Measurements from ENCODE around the gene EDIL3.
"Not testable (repeated sequence)": the region's sequence is repeated elsewhere in the genome, so short reads cannot be mapped to it uniquely, and the experiment has no call there.

Gene EDIL3

GRCh38 chr5:84378961-84379360, 5.7 kb downstream of the EDIL3 start:
- DNase-seq, result no peak

- DNase-seq, result no peak
Observed at GRCh38 chr5:84378420-84378819, 6.3 kb downstream of the EDIL3 start.

GRCh38 chr5:84376346-84376745, 8.3 kb downstream of the EDIL3 start:
- DNase-seq, result no peak

- DNase-seq, result no peak
Observed at GRCh38 chr5:84374568-84374967, 10.1 kb downstream of the EDIL3 start.

- no peak for DNase-seq
Observed at GRCh38 chr5:84373506-84373905, 11.2 kb downstream of the EDIL3 start.

GRCh38 chr5:84372066-84372695, 12.5 kb downstream of the EDIL3 start:
- no peak for DNase-seq

GRCh38 chr5:84370176-84370575, 14.5 kb downstream of the EDIL3 start:
- DNase-seq, result no peak

GRCh38 chr5:84364043-84364442, 20.6 kb downstream of the EDIL3 start:
- DNase-seq, result no peak

- DNase-seq, result no peak
Observed at GRCh38 chr5:84362061-84362720, 22.5 kb downstream of the EDIL3 start.

GRCh38 chr5:84361572-84361971, 23.1 kb downstream of the EDIL3 start:
- DNase-seq, result no peak

GRCh38 chr5:84360056-84360455, 24.6 kb downstream of the EDIL3 start:
- no peak for DNase-seq

- DNase-seq, result no peak
Observed at GRCh38 chr5:84354101-84354500, 30.6 kb downstream of the EDIL3 start.

- no peak for DNase-seq
Observed at GRCh38 chr5:84344788-84345187, 39.9 kb downstream of the EDIL3 start.

- DNase-seq, result no peak
Observed at GRCh38 chr5:84343171-84343570, 41.5 kb downstream of the EDIL3 start.

- no peak for DNase-seq
Observed at GRCh38 chr5:84332106-84332505, 52.6 kb downstream of the EDIL3 start.

- DNase-seq, result no peak
Observed at GRCh38 chr5:84327591-84327990, 57.1 kb downstream of the EDIL3 start.

GRCh38 chr5:84322646-84323045, 62.0 kb downstream of the EDIL3 start:
- no peak for DNase-seq

GRCh38 chr5:84317826-84318225, 66.9 kb downstream of the EDIL3 start:
- DNase-seq, result not testable (repeated sequence)

- DNase-seq, result not testable (repeated sequence)
Observed at GRCh38 chr5:84312280-84312679, 72.4 kb downstream of the EDIL3 start.

GRCh38 chr5:84309850-84310249, 74.8 kb downstream of the EDIL3 start:
- DNase-seq, result not testable (repeated sequence)

GRCh38 chr5:84306601-84307000, 78.1 kb downstream of the EDIL3 start:
- DNase-seq, result no peak

- DNase-seq, result no peak
Observed at GRCh38 chr5:84304599-84304998, 80.1 kb downstream of the EDIL3 start.

GRCh38 chr5:84303315-84303714, 81.4 kb downstream of the EDIL3 start:
- DNase-seq, result no peak

GRCh38 chr5:84301535-84301934, 83.1 kb downstream of the EDIL3 start:
- DNase-seq, result no peak

GRCh38 chr5:84299959-84300358, 84.7 kb downstream of the EDIL3 start:
- no peak for DNase-seq

Data from T-helper 2 cell (primary cell).